Gastrocnemius medialis (tissue), 4 donors: ENCODE measurements around the gene R3HCC1L. TPM values are rescaled to one million over a fixed set of nuclear protein-coding genes. Genes with fewer than 3 reads are reported as not detected.

Experiments used
- ATAC-seq, 2 donors: fragments of 150-250 bp; one replicate each; pipeline ENCODE4 v1.9.1; 2016
- DNase-seq, 2 donors: peaks; one replicate each; pipeline ENCODE4 v3.0.0-alpha.2; 2019
- H3K27ac ChIP-seq, 4 donors: fragments of 200-600 bp; sonication (generic); 1 replicate in 1 of 4; 2 replicates in 3 of 4; pipeline ENCODE4 v1.5.1; 2016 to 2018; ENCODE audit warnings: mild to moderate bottlenecking in 2 of 4, moderate library complexity in 1 of 4
- H3K27me3 ChIP-seq, 3 donors: fragments of 200-600 bp; sonication (generic) in 2 of 3; 1 replicate in 1 of 3; 2 replicates in 2 of 3; pipeline versions ENCODE4 v1.5.1 to v1.6.0; 2016 to 2019; ENCODE audit warnings: mild to moderate bottlenecking in 1 of 3, moderate library complexity in 1 of 3
- H3K36me3 ChIP-seq, 2 donors: fragments of 200-600 bp; sonication (generic) in 1 of 2; one replicate each; pipeline ENCODE4 v1.5.1; 2017 to 2018
- H3K4me1 ChIP-seq, 2 donors: fragments of 200-600 bp; sonication (generic) in 1 of 2; one replicate each; pipeline ENCODE4 v1.5.1; 2016 to 2017; ENCODE audit warnings: mild to moderate bottlenecking in 2 of 2
- H3K4me3 ChIP-seq, 4 donors: fragments of 200-600 bp; sonication (generic) in 3 of 4; 1 replicate in 1 of 4; 2 replicates in 3 of 4; pipeline ENCODE4 v1.5.1; 2016 to 2019; ENCODE audit warnings: mild to moderate bottlenecking in 2 of 4
- H3K9me3 ChIP-seq, 3 donors: fragments of 200-600 bp; sonication (generic) in 2 of 3; 1 replicate in 1 of 3; 2 replicates in 2 of 3; pipeline ENCODE4 v1.5.1; 2016 to 2019
- POLR2A ChIP-seq, 2 donors: fragments of 450-650 bp; IDR thresholded peaks; one replicate each; pipeline ENCODE4 v1.6.1; 2017; ENCODE audit warnings: antibody characterized with exemption in 2 of 2, mild to moderate bottlenecking in 2 of 2, moderate library complexity in 2 of 2
- in situ Hi-C, 4 donors: fragments of 200-750 bp; cut with MboI; loops; one replicate each; pipeline versions ENCODE4 v1.15.0 to v1.8.0; 2017; ENCODE audit warnings: low sequenced_read_pairs in 4 of 4
- intact Hi-C: fragments of 100-400 bp; cut with DNase I; formaldehyde crosslinking; loops from one replicate; pipeline ENCODE4 v1.15.1; 2023; ENCODE audit warnings: low total_unique reads
- total RNA-seq, 4 donors: library from RNA; depleted of rRNA; stranded (reverse); fragments of >200 nt; gene quantifications; one replicate each; pipeline versions ENCODE4 v1.1.0 to v1.2.3, GENCODE V29; 2016
- TF ChIP-seq, protein P1 (sequence below), 5 experiments: fragments of 450-650 bp in 3 of 5; fragments of 200-600 bp in 2 of 5; sonication (generic) in 2 of 5; IDR thresholded peaks in 4 of 5; conservative IDR thresholded peaks in 1 of 5; 1 replicate in 4 of 5; 2 replicates in 1 of 5; pipeline ENCODE4 v1.5.1; 2016 to 2019; ENCODE audit warnings: antibody characterized with exemption in 5 of 5, mild to moderate bottlenecking in 3 of 5, moderate library complexity in 3 of 5

Gene R3HCC1L
- total RNA-seq, 4 donors from 2014 or later, result 6.7 to 10.8 (median 10.1) TPM

DNA sequence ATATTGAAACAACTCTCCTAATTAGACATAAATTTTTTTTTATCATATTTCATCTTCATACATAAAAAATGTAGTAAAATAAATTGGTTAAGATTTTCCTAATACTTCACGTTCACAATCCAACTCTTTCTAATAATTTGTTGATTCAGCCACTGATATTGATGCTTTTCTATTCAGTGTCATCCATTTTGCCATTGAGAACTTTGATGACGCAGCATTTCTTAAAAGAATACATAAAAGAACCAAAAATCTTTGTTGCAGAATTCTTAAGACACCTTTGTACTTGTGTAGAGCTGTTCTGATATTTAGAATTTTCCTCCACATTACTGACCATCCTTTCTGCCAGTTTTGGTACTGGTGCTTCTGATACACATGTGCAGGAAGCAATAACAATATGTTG lies 80.9 kb downstream of the R3HCC1L start:
- Histone ChIP-seq H3K27ac (no peak overlapping the region), H3K9me3 (peaks cover 0 to 7% (median 3%) of the 10 kb centered on the region in 3 donors), H3K4me1 (peaks cover 0 to 4% of the 10 kb centered on the region in 2 donors), H3K4me3 (no peak overlapping the region), H3K27me3 (no peaks in the 10 kb centered on the region), H3K36me3 (no peaks in the 10 kb centered on the region)
- DNase-seq (no peak), ATAC-seq (no peak)
- TF ChIP-seq POLR2A (IDR thresholded peaks at IDR 0.05), result no peak
- TF ChIP-seq, protein P1, sequence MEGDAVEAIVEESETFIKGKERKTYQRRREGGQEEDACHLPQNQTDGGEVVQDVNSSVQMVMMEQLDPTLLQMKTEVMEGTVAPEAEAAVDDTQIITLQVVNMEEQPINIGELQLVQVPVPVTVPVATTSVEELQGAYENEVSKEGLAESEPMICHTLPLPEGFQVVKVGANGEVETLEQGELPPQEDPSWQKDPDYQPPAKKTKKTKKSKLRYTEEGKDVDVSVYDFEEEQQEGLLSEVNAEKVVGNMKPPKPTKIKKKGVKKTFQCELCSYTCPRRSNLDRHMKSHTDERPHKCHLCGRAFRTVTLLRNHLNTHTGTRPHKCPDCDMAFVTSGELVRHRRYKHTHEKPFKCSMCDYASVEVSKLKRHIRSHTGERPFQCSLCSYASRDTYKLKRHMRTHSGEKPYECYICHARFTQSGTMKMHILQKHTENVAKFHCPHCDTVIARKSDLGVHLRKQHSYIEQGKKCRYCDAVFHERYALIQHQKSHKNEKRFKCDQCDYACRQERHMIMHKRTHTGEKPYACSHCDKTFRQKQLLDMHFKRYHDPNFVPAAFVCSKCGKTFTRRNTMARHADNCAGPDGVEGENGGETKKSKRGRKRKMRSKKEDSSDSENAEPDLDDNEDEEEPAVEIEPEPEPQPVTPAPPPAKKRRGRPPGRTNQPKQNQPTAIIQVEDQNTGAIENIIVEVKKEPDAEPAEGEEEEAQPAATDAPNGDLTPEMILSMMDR (IDR thresholded peaks at IDR 0.05 in 4 of 5, conservative IDR thresholded peaks at IDR 0.05 in 1 of 5), result no peak
- in situ Hi-C loops, result no loop called here
- intact Hi-C loops, result no loop called here

DNA sequence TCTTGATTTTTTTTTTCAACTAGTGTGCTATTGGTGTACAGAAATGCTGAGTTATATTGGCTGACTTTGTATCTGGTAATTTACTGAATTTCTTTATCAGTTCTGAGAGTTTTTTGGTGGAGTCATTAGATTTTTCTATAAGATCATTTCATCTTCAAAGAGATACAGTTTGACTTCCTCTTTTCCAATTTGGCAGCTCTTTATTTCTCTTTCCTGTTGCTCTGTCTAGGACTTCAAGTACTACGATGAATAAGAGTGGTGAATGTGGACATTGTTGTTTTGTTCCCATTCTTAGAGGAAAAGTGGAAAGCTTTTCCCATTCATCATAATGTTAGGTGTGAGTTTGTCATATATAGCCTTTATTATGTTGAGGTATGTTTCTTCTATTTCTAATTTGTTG lies 83.3 kb downstream of the R3HCC1L start:
- H3K4me3 ChIP-seq, result no peak overlapping the region

DNA sequence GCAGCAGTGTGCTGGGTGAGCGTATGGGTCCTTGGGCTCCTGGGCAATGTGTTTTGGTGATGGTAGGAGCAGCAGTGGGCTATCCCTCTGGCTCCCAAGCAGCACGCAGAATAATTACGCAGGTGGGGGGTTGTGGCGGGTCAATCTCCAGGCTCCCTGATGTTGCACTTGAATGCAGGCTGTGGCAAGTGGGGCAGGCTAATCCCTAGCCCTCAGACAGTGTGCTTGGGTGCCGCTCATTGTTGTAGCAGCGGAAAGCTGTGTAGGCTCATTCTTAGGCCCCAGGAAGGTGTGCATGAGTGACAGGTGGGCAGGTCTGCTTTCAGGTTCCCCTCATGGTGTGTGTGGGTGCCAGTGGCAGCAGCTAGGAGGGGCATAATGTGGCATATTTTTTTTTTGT lies 89.4 kb downstream of the R3HCC1L start:
- TF ChIP-seq, protein P1 (IDR thresholded peaks at IDR 0.05 in 4 of 5, conservative IDR thresholded peaks at IDR 0.05 in 1 of 5), result no peak
- no peak for TF ChIP-seq POLR2A (IDR thresholded peaks at IDR 0.05)
- Histone ChIP-seq H3K4me1 (peaks cover 4 to 5% of the 10 kb centered on the region in 2 donors), H3K36me3 (no peaks in the 10 kb centered on the region), H3K4me3 (no peak overlapping the region), H3K27ac (no peak overlapping the region), H3K9me3 (peaks cover 0 to 7% (median 3%) of the 10 kb centered on the region in 3 donors), H3K27me3 (no peaks in the 10 kb centered on the region)
- intact Hi-C loops (no loop called here), in situ Hi-C loops (no loop called here)
- DNase-seq, result no peak
- ATAC-seq, result no peak

More for the DNA sequence above, 83.3 kb downstream of the R3HCC1L start:
- in situ Hi-C loops, result no loop called here
- Histone ChIP-seq H3K4me1 (no peaks in the 10 kb centered on the region), H3K9me3 (peaks cover 0 to 7% (median 3%) of the 10 kb centered on the region in 3 donors), H3K27me3 (no peaks in the 10 kb centered on the region), H3K27ac (no peak overlapping the region), H3K36me3 (no peaks in the 10 kb centered on the region)
- no peak for ATAC-seq
- intact Hi-C loops, result no loop called here
- TF ChIP-seq, protein P1 (IDR thresholded peaks at IDR 0.05 in 4 of 5, conservative IDR thresholded peaks at IDR 0.05 in 1 of 5), result no peak
- no peak for TF ChIP-seq POLR2A (IDR thresholded peaks at IDR 0.05)
- DNase-seq, result no peak

DNA sequence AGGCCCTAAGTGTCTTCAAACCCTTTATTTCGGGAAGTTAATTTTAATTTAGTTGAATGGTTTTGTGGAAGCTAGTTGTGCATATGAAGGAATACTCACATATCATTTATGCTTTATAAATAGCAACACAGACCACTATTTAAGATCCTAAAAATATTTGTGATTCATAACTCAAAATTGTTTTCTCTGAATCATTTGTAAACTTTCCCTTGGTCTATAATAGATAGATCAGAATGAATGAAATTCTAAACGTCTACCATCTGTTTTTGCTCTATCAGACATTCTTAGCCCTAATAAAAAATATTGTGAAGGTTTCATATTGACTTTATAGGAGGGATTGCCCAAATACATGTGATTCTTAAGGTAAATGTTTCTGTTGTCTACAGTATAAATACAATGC lies 90.1 kb downstream of the R3HCC1L start:
- H3K36me3 ChIP-seq, result no peaks in the 10 kb centered on the region
- DNase-seq (no peak), ATAC-seq (no peak)
- H3K4me3 ChIP-seq, result no peak overlapping the region
- no peaks in the 10 kb centered on the region for H3K27me3 ChIP-seq
- intact Hi-C loops, result no loop called here
- H3K4me1 ChIP-seq, result peaks cover 4 to 5% of the 10 kb centered on the region in 2 donors
- no peak overlapping the region for H3K27ac ChIP-seq
- H3K9me3 ChIP-seq, result peaks cover 0 to 4% (median 3%) of the 10 kb centered on the region in 3 donors
- in situ Hi-C loops, result no loop called here
- TF ChIP-seq POLR2A (IDR thresholded peaks at IDR 0.05), result no peak
- TF ChIP-seq, protein P1 (IDR thresholded peaks at IDR 0.05 in 4 of 5, conservative IDR thresholded peaks at IDR 0.05 in 1 of 5), result no peak

DNA sequence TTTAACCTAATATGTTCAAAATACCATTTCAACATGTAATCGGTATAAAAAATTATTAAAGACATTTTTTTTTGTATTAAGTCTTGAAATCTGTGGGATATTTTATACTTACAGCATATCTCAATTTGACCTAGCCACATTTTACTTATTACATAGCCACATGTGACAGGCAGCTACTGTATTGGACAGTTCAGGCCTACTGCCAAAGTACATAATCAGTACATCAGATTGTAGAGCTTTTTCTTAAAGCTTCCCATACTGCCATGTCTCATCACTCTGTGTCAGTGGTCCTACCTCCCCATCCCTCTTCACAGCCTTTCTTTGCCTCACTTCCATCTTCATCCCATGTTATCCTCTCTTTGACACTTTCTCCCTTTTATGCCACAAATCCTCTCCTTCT lies 90.5 kb downstream of the R3HCC1L start:
- ATAC-seq, result no peak

More for the DNA sequence above, 90.5 kb downstream of the R3HCC1L start:
- intact Hi-C loops, result no loop called here
- Histone ChIP-seq H3K27ac (no peak overlapping the region), H3K9me3 (peaks cover 0 to 1% (median 0%) of the 10 kb centered on the region in 3 donors), H3K4me3 (no peak overlapping the region), H3K27me3 (no peaks in the 10 kb centered on the region), H3K4me1 (peaks cover 4 to 5% of the 10 kb centered on the region in 2 donors), H3K36me3 (no peaks in the 10 kb centered on the region)
- in situ Hi-C loops, result no loop called here
- DNase-seq, result no peak
- TF ChIP-seq, protein P1 (IDR thresholded peaks at IDR 0.05 in 4 of 5, conservative IDR thresholded peaks at IDR 0.05 in 1 of 5), result no peak
- no peak for TF ChIP-seq POLR2A (IDR thresholded peaks at IDR 0.05)
